Measurements from ENCODE around the gene SERPING1. TPM values are rescaled to one million over a fixed set of nuclear protein-coding genes. Genes with fewer than 3 reads are reported as not detected.

The SERPING1 gene
- total and polyA plus RNA-seq, 9 donors: 31.4 to 97.7 (median 88.7) TPM

DNA sequence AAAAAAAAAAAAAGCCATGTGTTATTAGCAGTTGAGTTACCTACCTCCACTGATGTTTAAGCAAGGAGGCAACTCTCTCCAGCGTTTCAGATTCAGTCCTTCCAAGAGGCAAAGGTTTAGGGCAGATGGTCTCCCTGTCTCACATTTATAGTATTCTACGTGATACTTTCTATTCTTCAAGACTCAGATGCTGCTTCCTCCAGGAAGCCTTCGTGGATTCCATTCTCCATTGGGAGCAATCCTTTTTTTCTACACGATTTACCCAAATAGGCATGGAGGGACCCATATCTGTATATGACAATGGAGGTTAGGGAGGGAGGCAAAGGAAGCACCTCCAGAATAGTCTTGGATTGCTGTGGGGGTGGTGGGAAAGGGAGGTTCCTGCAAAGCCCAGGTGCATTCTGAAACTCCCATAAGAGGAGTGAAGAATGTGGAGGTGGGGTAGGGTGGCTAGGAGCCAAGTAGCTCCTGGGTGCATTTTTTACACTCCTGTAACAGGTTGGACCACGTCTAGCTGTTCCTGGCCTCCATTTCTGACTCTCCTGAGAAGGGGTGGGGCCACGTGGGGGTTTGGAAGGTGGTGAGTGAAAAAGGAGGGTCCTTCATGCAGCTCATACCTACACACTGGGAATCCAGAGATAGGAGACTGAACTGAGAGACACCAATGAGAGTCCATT, 36.0 kb downstream of the SERPING1 start:
- 40% methylated on average over 1 of the region's 6 CpGs for WGBS (ENCODE audit: insufficient coverage)
- no peaks in the 10 kb centered on the region for H3K9me3 ChIP-seq (replicated peaks; ENCODE audit: control insufficient read depth, low read depth, low read length)
- H3K27me3 ChIP-seq (ENCODE audit: control insufficient read depth, insufficient read depth, low read length): peaks cover 3% of the 10 kb centered on the region
- DNase-seq: no peak
- no peak overlapping the region for H3K4me3 ChIP-seq (ENCODE audit: low read length)
- peaks cover 10% of the 10 kb centered on the region for H3K4me1 ChIP-seq (ENCODE audit: control insufficient read depth, insufficient read depth, low read length)
- no peaks in the 10 kb centered on the region for H3K36me3 ChIP-seq (ENCODE audit: control insufficient read depth, insufficient read depth, low read length)
- H3K27ac ChIP-seq (ENCODE audit: low read length): no peak overlapping the region

DNA sequence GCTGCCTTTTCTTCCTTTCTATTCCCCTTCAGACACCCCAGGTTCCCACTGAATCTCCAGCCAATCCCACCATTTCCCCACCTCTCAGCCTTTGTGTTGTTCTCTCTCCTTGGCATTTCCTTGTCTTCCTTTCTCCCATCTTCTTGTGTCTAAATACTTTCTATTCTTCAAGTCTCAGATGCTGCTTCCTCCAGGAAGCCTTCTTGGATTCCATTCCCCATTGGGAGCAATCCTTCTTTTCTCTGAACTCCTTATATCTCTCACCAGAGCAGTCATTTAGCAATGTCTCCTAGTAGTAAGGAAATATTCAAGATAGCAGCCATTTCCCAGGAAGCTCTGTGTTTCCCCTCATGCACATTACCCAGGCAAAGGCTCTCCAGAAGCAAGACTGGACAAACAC, 36.8 kb downstream of the SERPING1 start:
- H3K9me3 ChIP-seq (replicated peaks; ENCODE audit: control insufficient read depth, low read depth, low read length): no peaks in the 10 kb centered on the region
- H3K36me3 ChIP-seq (ENCODE audit: control insufficient read depth, insufficient read depth, low read length): no peaks in the 10 kb centered on the region
- no peak for DNase-seq
- H3K27me3 ChIP-seq (ENCODE audit: control insufficient read depth, insufficient read depth, low read length): peaks cover 3% of the 10 kb centered on the region
- H3K4me1 ChIP-seq (ENCODE audit: control insufficient read depth, insufficient read depth, low read length): peaks cover 15% of the 10 kb centered on the region
- H3K4me3 ChIP-seq (ENCODE audit: low read length): no peak overlapping the region
- H3K27ac ChIP-seq (ENCODE audit: low read length): no peak overlapping the region

- no peak overlapping the region for H3K27ac ChIP-seq (ENCODE audit: low read length)
- H3K27me3 ChIP-seq (ENCODE audit: control insufficient read depth, insufficient read depth, low read length): peaks cover 3% of the 10 kb centered on the region
- H3K9me3 ChIP-seq (replicated peaks; ENCODE audit: control insufficient read depth, low read depth, low read length): no peaks in the 10 kb centered on the region
- peaks cover 1% of the 10 kb centered on the region for H3K36me3 ChIP-seq (ENCODE audit: control insufficient read depth, insufficient read depth, low read length)
- peaks cover 24% of the 10 kb centered on the region for H3K4me1 ChIP-seq (ENCODE audit: control insufficient read depth, insufficient read depth, low read length)
- H3K4me3 ChIP-seq (ENCODE audit: low read length): no peak overlapping the region
- DNase-seq: no peak
- 96% methylated on average over 5 of the region's 8 CpGs for WGBS (ENCODE audit: insufficient coverage)
Measured at GRCh38 chr11:57635246-57635645, 37.8 kb downstream of the SERPING1 start.

- Histone ChIP-seq H3K27me3 (ENCODE audit: control insufficient read depth, insufficient read depth, low read length) (no peaks in the 10 kb centered on the region), H3K4me3 (ENCODE audit: low read length) (peak overlapping the region; percentile 95), H3K4me1 (ENCODE audit: control insufficient read depth, insufficient read depth, low read length) (peaks cover 41% of the 10 kb centered on the region), H3K9me3 (replicated peaks; ENCODE audit: control insufficient read depth, low read depth, low read length) (no peaks in the 10 kb centered on the region), H3K36me3 (ENCODE audit: control insufficient read depth, insufficient read depth, low read length) (peaks cover 11% of the 10 kb centered on the region), H3K27ac (ENCODE audit: low read length) (peak overlapping the region; percentile 96)
- DNase-seq: peak; percentile 56
- 3% methylated on average over 12 of the region's 18 CpGs for WGBS (ENCODE audit: insufficient coverage)
Measured at GRCh38 chr11:57637626-57638004, 40.1 kb downstream of the SERPING1 start.

DNA sequence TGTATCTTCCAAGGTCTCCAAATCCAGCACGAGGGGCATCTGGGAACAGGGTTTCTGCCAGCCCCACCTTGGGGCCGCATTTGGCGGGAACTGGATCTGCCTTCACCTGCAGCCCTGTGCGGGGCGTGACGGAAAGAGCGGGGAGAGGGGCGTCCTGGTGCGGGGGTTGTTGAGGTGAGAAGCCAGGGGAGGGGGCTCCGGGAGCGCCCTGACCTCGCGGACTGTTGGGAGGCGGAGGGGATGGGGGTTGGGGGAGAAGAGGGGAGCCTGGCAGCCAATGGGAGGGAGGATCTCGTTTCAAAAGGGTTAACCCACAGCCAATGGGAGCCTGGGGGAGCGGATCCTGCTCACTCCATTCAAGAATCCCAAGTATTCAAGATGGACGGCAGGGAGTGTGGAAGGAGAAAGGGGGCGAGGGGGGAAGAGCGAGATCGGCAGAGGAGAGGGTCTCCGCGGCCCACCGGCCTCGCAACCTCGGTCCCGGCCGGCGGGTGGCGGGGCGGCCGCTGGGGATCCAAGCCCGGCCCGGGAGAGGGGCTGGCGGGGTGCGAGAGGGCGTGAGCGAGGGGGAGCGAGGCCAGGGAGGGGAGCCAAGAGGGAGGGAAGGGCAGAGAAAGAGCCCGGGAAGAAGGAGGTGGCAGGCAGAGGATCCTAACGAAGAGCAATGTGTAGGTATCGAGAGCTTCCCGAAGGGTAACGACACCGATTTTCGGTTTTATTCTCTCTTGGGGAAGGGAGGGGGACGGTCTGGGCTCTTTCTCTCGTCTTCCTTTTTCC, 40.7 kb downstream of the SERPING1 start:
- Histone ChIP-seq H3K36me3 (ENCODE audit: control insufficient read depth, insufficient read depth, low read length) (peaks cover 11% of the 10 kb centered on the region), H3K4me1 (ENCODE audit: control insufficient read depth, insufficient read depth, low read length) (peaks cover 41% of the 10 kb centered on the region), H3K27me3 (ENCODE audit: control insufficient read depth, insufficient read depth, low read length) (no peaks in the 10 kb centered on the region), H3K27ac (ENCODE audit: low read length) (peak overlapping the region; percentile 96), H3K9me3 (replicated peaks; ENCODE audit: control insufficient read depth, low read depth, low read length) (no peaks in the 10 kb centered on the region), H3K4me3 (ENCODE audit: low read length) (peak overlapping the region; percentile 95)
- DNase-seq: peak; percentile 98
- 0% methylated on average over 26 of the region's 47 CpGs for WGBS (ENCODE audit: insufficient coverage)

GRCh38 chr11:57638811-57639320, 41.4 kb downstream of the SERPING1 start:
- WGBS (ENCODE audit: insufficient coverage): under 1% methylated on average over 12 of the region's 19 CpGs

GRCh38 chr11:57639321-57640067, 42.0 kb downstream of the SERPING1 start:
- Histone ChIP-seq H3K4me1 (ENCODE audit: control insufficient read depth, insufficient read depth, low read length) (peaks cover 47% of the 10 kb centered on the region), H3K27me3 (ENCODE audit: control insufficient read depth, insufficient read depth, low read length) (no peaks in the 10 kb centered on the region), H3K9me3 (replicated peaks; ENCODE audit: control insufficient read depth, low read depth, low read length) (no peaks in the 10 kb centered on the region), H3K4me3 (ENCODE audit: low read length) (peak overlapping the region; percentile 95), H3K27ac (ENCODE audit: low read length) (peak overlapping the region; percentile 96), H3K36me3 (ENCODE audit: control insufficient read depth, insufficient read depth, low read length) (peaks cover 15% of the 10 kb centered on the region)
- DNase-seq: peak; percentile 95
- 3% methylated on average over 6 of the region's 15 CpGs for WGBS (ENCODE audit: insufficient coverage)

More at GRCh38 chr11:57638811-57639320, 41.4 kb downstream of the SERPING1 start:
- Histone ChIP-seq H3K27me3 (ENCODE audit: control insufficient read depth, insufficient read depth, low read length) (no peaks in the 10 kb centered on the region), H3K9me3 (replicated peaks; ENCODE audit: control insufficient read depth, low read depth, low read length) (no peaks in the 10 kb centered on the region), H3K27ac (ENCODE audit: low read length) (peak overlapping the region; percentile 96), H3K36me3 (ENCODE audit: control insufficient read depth, insufficient read depth, low read length) (peaks cover 15% of the 10 kb centered on the region), H3K4me3 (ENCODE audit: low read length) (peak overlapping the region; percentile 95), H3K4me1 (ENCODE audit: control insufficient read depth, insufficient read depth, low read length) (peaks cover 45% of the 10 kb centered on the region)
- peak; percentile 32 for DNase-seq

- Histone ChIP-seq H3K4me3 (ENCODE audit: low read length) (peak overlapping the region; percentile 95), H3K4me1 (ENCODE audit: control insufficient read depth, insufficient read depth, low read length) (peaks cover 54% of the 10 kb centered on the region), H3K27me3 (ENCODE audit: control insufficient read depth, insufficient read depth, low read length) (no peaks in the 10 kb centered on the region), H3K36me3 (ENCODE audit: control insufficient read depth, insufficient read depth, low read length) (peaks cover 15% of the 10 kb centered on the region), H3K27ac (ENCODE audit: low read length) (peak overlapping the region; percentile 96), H3K9me3 (replicated peaks; ENCODE audit: control insufficient read depth, low read depth, low read length) (no peaks in the 10 kb centered on the region)
- no peak for DNase-seq
- WGBS (ENCODE audit: insufficient coverage): 6% methylated on average over 5 of the region's 9 CpGs
Measured at GRCh38 chr11:57640068-57640800, 42.7 kb downstream of the SERPING1 start.

- Histone ChIP-seq H3K4me3 (ENCODE audit: low read length) (no peak overlapping the region), H3K9me3 (replicated peaks; ENCODE audit: control insufficient read depth, low read depth, low read length) (no peaks in the 10 kb centered on the region), H3K27ac (ENCODE audit: low read length) (peak overlapping the region; percentile 96), H3K36me3 (ENCODE audit: control insufficient read depth, insufficient read depth, low read length) (peaks cover 15% of the 10 kb centered on the region), H3K27me3 (ENCODE audit: control insufficient read depth, insufficient read depth, low read length) (peaks cover 3% of the 10 kb centered on the region), H3K4me1 (ENCODE audit: control insufficient read depth, insufficient read depth, low read length) (peaks cover 64% of the 10 kb centered on the region)
- DNase-seq: peak; percentile 72
- 31% methylated on average over 3 of the region's 7 CpGs for WGBS (ENCODE audit: insufficient coverage)
Measured at GRCh38 chr11:57641011-57641807, 43.7 kb downstream of the SERPING1 start.

Data from muscle of leg (tissue), 11 donors.